WI38 (cell line): ENCODE measurements around the gene SORL1.

Experiments
- H3K4me3 ChIP-seq: 2 replicates; pipeline ENCODE4 v1.5.1; 2011; ENCODE audit warnings: low read depth, mild to moderate bottlenecking, control low read depth, low read length
- CTCF ChIP-seq: IDR thresholded peaks from 2 replicates; pipeline ENCODE4 v1.5.1; 2012; ENCODE audit warnings: low read depth, mild to moderate bottlenecking, control low read depth, low read length

SORL1 gene

GRCh38 chr11:121618516-121618915, 166.4 kb downstream of the SORL1 start:
- TF ChIP-seq CTCF = no peak
- H3K4me3 ChIP-seq = no peak overlapping the region

- TF ChIP-seq CTCF = no peak
- no peak overlapping the region for H3K4me3 ChIP-seq
These were observed 173.8 kb downstream of the SORL1 start for GRCh38 chr11:121625777-121626506.

- TF ChIP-seq CTCF = no peak
- no peak overlapping the region for H3K4me3 ChIP-seq
These were observed 174.4 kb downstream of the SORL1 start for GRCh38 chr11:121626507-121626875.

GRCh38 chr11:121626980-121627379, 174.9 kb downstream of the SORL1 start:
- H3K4me3 ChIP-seq = no peak overlapping the region

GRCh38 chr11:121630041-121630440, 177.9 kb downstream of the SORL1 start:
- TF ChIP-seq CTCF = no peak
- H3K4me3 ChIP-seq = no peak overlapping the region

More at GRCh38 chr11:121626980-121627379, 174.9 kb downstream of the SORL1 start:
- no peak for TF ChIP-seq CTCF

GRCh38 chr11:121631456-121631855, 179.3 kb downstream of the SORL1 start:
- TF ChIP-seq CTCF = no peak
- H3K4me3 ChIP-seq = no peak overlapping the region

- TF ChIP-seq CTCF = no peak
- H3K4me3 ChIP-seq = no peak overlapping the region
These were observed 182.2 kb downstream of the SORL1 start for GRCh38 chr11:121634273-121634672.
